CD4-positive, alpha-beta T cell (primary cell): ENCODE measurements around the gene ALDH1A2. TPM values are rescaled to one million over a fixed set of nuclear protein-coding genes. Genes with fewer than 3 reads are reported as not detected.

Experiments
- ATAC-seq: fragments of 200-7000 bp; cut with Tn5 transposase; one replicate; pipeline ENCODE4 v1.10.0; 2022; ENCODE audit warnings: mild to moderate bottlenecking; ENCODE audit not compliant: poor library complexity
- CTCF ChIA-PET: fragments of 350-600 bp; sonication (Branson Sonifier 250); formaldehyde crosslinking; loops from one replicate; lab custom pipeline; 2021; ENCODE audit warnings: antibody characterized with exemption, inconsistent platforms; lab: Charles Lee
- POLR2A ChIA-PET: fragments of 350-600 bp; sonication (Branson Sonifier 250); formaldehyde crosslinking; loops from one replicate; lab custom pipeline; 2021; ENCODE audit warnings: antibody characterized with exemption, inconsistent platforms; lab: Charles Lee
- DNase-seq, 14 experiments: peaks; one replicate each; pipeline ENCODE4 v3.0.0-alpha.2; 2013 to 2020; ENCODE audit warnings: mixed read lengths in 2 of 14
- H3K27ac ChIP-seq, 2 donors: one replicate each; pipeline versions ENCODE4 v1.5.1 to v1.7.0; 2013; ENCODE audit warnings: low read length in 2 of 2, low read depth in 1 of 2, mild to moderate bottlenecking in 1 of 2
- H3K27me3 ChIP-seq, 2 experiments: 1 replicate in 1 of 2; 2 replicates in 1 of 2; pipeline versions ENCODE4 v1.6.1 to v1.7.0; 2013; ENCODE audit warnings: low read length in 2 of 2, control low read depth in 1 of 2, mild to moderate bottlenecking in 1 of 2, moderate library complexity in 1 of 2; ENCODE audit not compliant: insufficient read depth in 2 of 2, control insufficient read depth in 1 of 2
- H3K36me3 ChIP-seq: one replicate; pipeline ENCODE4 v1.6.1; 2013; ENCODE audit warnings: low read length, control low read depth; ENCODE audit not compliant: insufficient read depth
- H3K4me1 ChIP-seq: one replicate; pipeline ENCODE4 v1.6.1; 2013; ENCODE audit warnings: low read length, control low read depth; ENCODE audit not compliant: insufficient read depth
- H3K4me3 ChIP-seq: one replicate; pipeline ENCODE4 v1.5.1; 2013; ENCODE audit warnings: mild to moderate bottlenecking, low read length, moderate library complexity
- H3K9me3 ChIP-seq, 2 experiments: 1 replicate in 1 of 2; 2 replicates in 1 of 2; pipeline versions ENCODE4 v1.6.1 to v1.7.0; 2013; ENCODE audit warnings: low read length in 2 of 2, mild to moderate bottlenecking in 2 of 2, control low read depth in 1 of 2, moderate library complexity in 1 of 2; ENCODE audit not compliant: control insufficient read depth in 1 of 2, insufficient read depth in 1 of 2
- H3K27ac Mint-ChIP-seq: one replicate; pipeline ENCODE4 v1.8.0; 2020; ENCODE audit warnings: mixed read lengths
- H3K27me3 Mint-ChIP-seq: one replicate; pipeline ENCODE4 v1.8.0; 2021; ENCODE audit warnings: mixed read lengths
- H3K36me3 Mint-ChIP-seq: one replicate; pipeline ENCODE4 v1.8.0; 2021; ENCODE audit warnings: low read depth, mixed read lengths
- H3K4me1 Mint-ChIP-seq: one replicate; pipeline ENCODE4 v1.8.0; 2021; ENCODE audit warnings: low read depth, mixed read lengths
- H3K4me3 Mint-ChIP-seq: one replicate; pipeline ENCODE4 v1.8.0; 2020; ENCODE audit warnings: mild to moderate bottlenecking, mixed read lengths
- H3K9me3 Mint-ChIP-seq: one replicate; pipeline ENCODE4 v1.8.0; 2020; ENCODE audit warnings: mixed read lengths
- intact Hi-C, 2 experiments: fragments of 100-400 bp; cut with DNase I in 1 of 2; cut with micrococcal nuclease in 1 of 2; formaldehyde crosslinking; loops; one replicate each; pipeline versions ENCODE4 v1.15.1 to v1.9.0; 2023 to 2025; cut with DNase I, micrococcal nuclease
- total RNA-seq, 174 experiments: library from RNA in 2 of 174; stranded (reverse) in 2 of 174; gene quantifications; one replicate each; pipeline ENCODE4 v1.2.3 and lab custom pipeline; 2021 to 2026
- TF ChIP-seq, protein P1 (sequence below): fragments of 200-600 bp; IDR thresholded peaks from one replicate; pipeline ENCODE4 v1.8.0; 2022; ENCODE audit warnings: antibody characterized with exemption, mild to moderate bottlenecking

ALDH1A2 gene
- total RNA-seq, 2 experiments from 2014 or later = not detected

GRCh38 chr15:58063614-58064013 is 1.9 kb downstream of the ALDH1A2 start:
- H3K4me1 ChIP-seq = peaks cover 17% of the 10 kb centered on the region
- TF ChIP-seq, protein P1, sequence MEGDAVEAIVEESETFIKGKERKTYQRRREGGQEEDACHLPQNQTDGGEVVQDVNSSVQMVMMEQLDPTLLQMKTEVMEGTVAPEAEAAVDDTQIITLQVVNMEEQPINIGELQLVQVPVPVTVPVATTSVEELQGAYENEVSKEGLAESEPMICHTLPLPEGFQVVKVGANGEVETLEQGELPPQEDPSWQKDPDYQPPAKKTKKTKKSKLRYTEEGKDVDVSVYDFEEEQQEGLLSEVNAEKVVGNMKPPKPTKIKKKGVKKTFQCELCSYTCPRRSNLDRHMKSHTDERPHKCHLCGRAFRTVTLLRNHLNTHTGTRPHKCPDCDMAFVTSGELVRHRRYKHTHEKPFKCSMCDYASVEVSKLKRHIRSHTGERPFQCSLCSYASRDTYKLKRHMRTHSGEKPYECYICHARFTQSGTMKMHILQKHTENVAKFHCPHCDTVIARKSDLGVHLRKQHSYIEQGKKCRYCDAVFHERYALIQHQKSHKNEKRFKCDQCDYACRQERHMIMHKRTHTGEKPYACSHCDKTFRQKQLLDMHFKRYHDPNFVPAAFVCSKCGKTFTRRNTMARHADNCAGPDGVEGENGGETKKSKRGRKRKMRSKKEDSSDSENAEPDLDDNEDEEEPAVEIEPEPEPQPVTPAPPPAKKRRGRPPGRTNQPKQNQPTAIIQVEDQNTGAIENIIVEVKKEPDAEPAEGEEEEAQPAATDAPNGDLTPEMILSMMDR = no peak
- H3K4me1 Mint-ChIP-seq = peaks cover 20% of the 10 kb centered on the region
- H3K27ac Mint-ChIP-seq = no peak overlapping the region
- CTCF ChIA-PET = no interaction called here
- POLR2A ChIA-PET = no interaction called here
- intact Hi-C loops = no loop called here
- H3K9me3 Mint-ChIP-seq = peaks cover 9% of the 10 kb centered on the region
- H3K4me3 Mint-ChIP-seq = no peak overlapping the region
- peaks cover 0 to 15% of the 10 kb centered on the region in 2 experiments for H3K9me3 ChIP-seq
- H3K27ac ChIP-seq = no peak overlapping the region
- no peaks in the 10 kb centered on the region for H3K36me3 Mint-ChIP-seq
- no peaks in the 10 kb centered on the region for H3K36me3 ChIP-seq
- H3K27me3 ChIP-seq = peaks cover 49 to 74% of the 10 kb centered on the region in 2 experiments
- ATAC-seq (no peak), DNase-seq (no peak)
- H3K27me3 Mint-ChIP-seq = peaks cover 68% of the 10 kb centered on the region
- no peak overlapping the region for H3K4me3 ChIP-seq

DNA sequence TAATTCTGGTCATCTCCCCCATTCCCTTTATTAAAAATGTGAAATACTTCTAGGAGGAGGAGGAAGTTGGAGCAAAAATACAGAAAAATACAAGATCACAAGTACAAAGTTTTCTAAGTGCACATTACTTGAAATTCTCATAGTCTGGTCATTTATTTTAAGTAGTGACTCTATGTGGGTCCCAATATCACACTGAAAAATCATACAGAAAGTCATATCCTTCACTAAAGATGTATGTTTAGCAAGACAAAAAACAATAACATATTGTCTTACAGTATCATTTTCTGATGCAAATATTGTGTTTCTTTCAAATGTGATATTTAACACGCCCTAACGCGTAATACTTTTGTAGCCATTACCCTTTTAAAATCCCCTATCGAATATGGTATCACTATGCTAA is 2.5 kb downstream of the ALDH1A2 start:
- no peak for ATAC-seq
- peaks cover 72% of the 10 kb centered on the region for H3K27me3 Mint-ChIP-seq
- no peaks in the 10 kb centered on the region for H3K36me3 Mint-ChIP-seq
- H3K36me3 ChIP-seq = no peaks in the 10 kb centered on the region
- ChIA-PET CTCF (no interaction called here), POLR2A (no interaction called here)
- no peak for DNase-seq
- TF ChIP-seq, protein P1 = no peak
- H3K4me1 Mint-ChIP-seq = peaks cover 20% of the 10 kb centered on the region
- H3K27ac ChIP-seq = no peak overlapping the region
- intact Hi-C loops = no loop called here
- H3K27ac Mint-ChIP-seq = no peak overlapping the region
- peaks cover 9% of the 10 kb centered on the region for H3K9me3 Mint-ChIP-seq
- H3K4me3 ChIP-seq = no peak overlapping the region
- H3K4me3 Mint-ChIP-seq = no peak overlapping the region
- H3K4me1 ChIP-seq = peaks cover 17% of the 10 kb centered on the region
- peaks cover 0 to 15% of the 10 kb centered on the region in 2 experiments for H3K9me3 ChIP-seq
- peaks cover 49 to 74% of the 10 kb centered on the region in 2 experiments for H3K27me3 ChIP-seq

DNA sequence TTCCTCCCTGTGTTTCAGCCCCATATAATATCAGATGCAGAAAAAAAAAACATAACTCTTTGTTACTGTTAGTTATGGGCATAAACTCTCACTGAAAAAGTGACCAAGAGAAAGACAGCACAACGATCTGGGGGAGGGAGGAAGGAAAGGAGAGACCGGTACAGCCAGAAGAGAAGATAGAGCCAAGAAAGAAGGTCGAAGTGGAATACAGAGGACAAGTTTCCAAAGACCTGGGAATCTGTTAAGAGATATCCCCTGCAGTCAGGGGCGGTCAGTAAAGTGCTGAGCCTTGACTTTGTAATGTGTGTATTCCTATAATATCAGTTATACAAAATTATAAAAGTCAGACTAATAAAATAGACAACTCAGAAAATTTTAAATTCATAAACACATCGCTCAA is 3.3 kb downstream of the ALDH1A2 start:
- H3K27me3 ChIP-seq = peaks cover 46 to 72% of the 10 kb centered on the region in 2 experiments
- peaks cover 17% of the 10 kb centered on the region for H3K4me1 ChIP-seq
- no peak overlapping the region for H3K4me3 ChIP-seq
- intact Hi-C loops = no loop called here
- Mint-ChIP-seq H3K4me3 (no peak overlapping the region), H3K4me1 (peaks cover 20% of the 10 kb centered on the region), H3K27me3 (peaks cover 74% of the 10 kb centered on the region), H3K27ac (no peak overlapping the region), H3K9me3 (peaks cover 9% of the 10 kb centered on the region), H3K36me3 (no peaks in the 10 kb centered on the region)
- H3K36me3 ChIP-seq = no peaks in the 10 kb centered on the region
- TF ChIP-seq, protein P1 = no peak
- POLR2A ChIA-PET = no interaction called here
- CTCF ChIA-PET = no interaction called here
- peaks cover 0 to 15% of the 10 kb centered on the region in 2 experiments for H3K9me3 ChIP-seq
- DNase-seq (no peak), ATAC-seq (no peak)
- H3K27ac ChIP-seq = no peak overlapping the region
